H9 (cell line): Measurements from ENCODE around the gene EPHA1. TPM values are rescaled to one million over a fixed set of nuclear protein-coding genes. Genes with fewer than 3 reads are reported as not detected.

ENCODE experiments used
- DNase-seq: peaks from one replicate; pipeline ENCODE4 v3.0.0-alpha.2; 2017
- H2AFZ ChIP-seq: one replicate; pipeline ENCODE4 v1.6.1; 2013; ENCODE audit warnings: mild to moderate bottlenecking, low read length, control low read depth, moderate library complexity
- H2AK5ac ChIP-seq: 2 replicates; pipeline ENCODE4 v1.6.1; 2013; ENCODE audit warnings: low read length, control low read depth, mixed read lengths; ENCODE audit not compliant: insufficient read length
- H2BK120ac ChIP-seq: one replicate; pipeline ENCODE4 v1.6.1; 2013; ENCODE audit warnings: low read depth, mild to moderate bottlenecking, low read length, control low read depth, inconsistent platforms; ENCODE audit not compliant: poor library complexity, severe bottlenecking
- H2BK12ac ChIP-seq: 2 replicates; pipeline ENCODE4 v1.6.1; 2013; ENCODE audit warnings: low read length, control low read depth, mixed read lengths, low read depth; ENCODE audit not compliant: insufficient read length
- H2BK15ac ChIP-seq: 2 replicates; pipeline ENCODE4 v1.6.1; 2013; ENCODE audit warnings: low read depth, low read length, control low read depth
- H2BK20ac ChIP-seq: one replicate; pipeline ENCODE4 v1.6.1; 2013; ENCODE audit warnings: low read depth, mild to moderate bottlenecking, low read length, control low read depth, inconsistent platforms; ENCODE audit not compliant: poor library complexity, severe bottlenecking
- H2BK5ac ChIP-seq: 2 replicates; pipeline ENCODE4 v1.6.1; 2013; ENCODE audit warnings: low read length, control low read depth, mixed read lengths; ENCODE audit not compliant: insufficient read length
- H3K14ac ChIP-seq: 2 replicates; pipeline ENCODE4 v1.6.1; 2013; ENCODE audit warnings: low read length, control low read depth; ENCODE audit not compliant: insufficient read depth
- H3K18ac ChIP-seq: 2 replicates; pipeline ENCODE4 v1.6.1; 2013; ENCODE audit warnings: low read depth, mild to moderate bottlenecking, mixed read lengths, low read length, control low read depth; ENCODE audit not compliant: insufficient read length
- H3K23ac ChIP-seq: 2 replicates; pipeline ENCODE4 v1.6.1; 2013; ENCODE audit warnings: low read length, control low read depth, mixed read lengths, low read depth; ENCODE audit not compliant: insufficient read length
- H3K23me2 ChIP-seq: 2 replicates; pipeline ENCODE4 v1.6.1; 2013; ENCODE audit warnings: low read depth, mild to moderate bottlenecking, mixed read lengths, low read length, control low read depth; ENCODE audit not compliant: insufficient read length, poor library complexity, severe bottlenecking
- H3K27ac ChIP-seq: 2 replicates; pipeline ENCODE4 v1.5.1; 2013; ENCODE audit warnings: low read length, control low read depth, mixed read lengths, low read depth; ENCODE audit not compliant: insufficient read length
- H3K27me3 ChIP-seq: 2 replicates; pipeline ENCODE4 v1.6.1; 2013; ENCODE audit warnings: low read length, control low read depth, inconsistent platforms; ENCODE audit not compliant: insufficient read depth
- H3K4ac ChIP-seq: 2 replicates; pipeline ENCODE4 v1.6.1; 2013; ENCODE audit warnings: low read depth, mild to moderate bottlenecking, control low read depth, inconsistent platforms, low read length, moderate library complexity
- H3K4me1 ChIP-seq: 2 replicates; pipeline ENCODE4 v1.6.1; 2013; ENCODE audit warnings: low read length, control low read depth, inconsistent platforms; ENCODE audit not compliant: insufficient read depth
- H3K4me2 ChIP-seq: 2 replicates; pipeline ENCODE4 v1.6.1; 2013; ENCODE audit warnings: low read length, control low read depth, mixed read lengths; ENCODE audit not compliant: insufficient read length, insufficient read depth
- H3K56ac ChIP-seq: 2 replicates; pipeline ENCODE4 v1.6.1; 2013; ENCODE audit warnings: low read depth, mild to moderate bottlenecking, mixed read lengths, low read length, control low read depth; ENCODE audit not compliant: insufficient read length
- H3K79me1 ChIP-seq: 2 replicates; pipeline ENCODE4 v1.6.1; 2013; ENCODE audit warnings: low read depth, mild to moderate bottlenecking, moderate library complexity, low read length, control low read depth, inconsistent platforms; ENCODE audit not compliant: insufficient read depth, poor library complexity, severe bottlenecking
- H3K79me2 ChIP-seq: 2 replicates; pipeline ENCODE4 v1.6.1; 2013; ENCODE audit warnings: low read length, control low read depth, inconsistent platforms; ENCODE audit not compliant: insufficient read depth
- H3K9ac ChIP-seq: 2 replicates; pipeline ENCODE4 v1.6.1; 2013; ENCODE audit warnings: low read length, control low read depth, mixed read lengths; ENCODE audit not compliant: insufficient read length; ENCODE audit errors: extremely low read depth
- H3K9me3 ChIP-seq: one replicate; pipeline ENCODE4 v1.6.1; 2013; ENCODE audit warnings: low read depth, low read length, inconsistent platforms; ENCODE audit not compliant: control insufficient read depth
- H3T11ph ChIP-seq: one replicate; pipeline ENCODE4 v1.6.1; 2013; ENCODE audit warnings: mild to moderate bottlenecking, low read length, control low read depth, inconsistent platforms
- H4K20me1 ChIP-seq: one replicate; pipeline ENCODE4 v1.6.1; 2013; ENCODE audit not compliant: control insufficient read depth, insufficient read length, insufficient read depth
- H4K5ac ChIP-seq: 2 replicates; pipeline ENCODE4 v1.6.1; 2013; ENCODE audit warnings: low read depth, mild to moderate bottlenecking, mixed read lengths, low read length, control low read depth; ENCODE audit not compliant: insufficient read length
- H4K8ac ChIP-seq: replicated peaks from 2 replicates; pipeline ENCODE4 v1.6.1; 2013; ENCODE audit warnings: low read length, control low read depth, mixed read lengths, low read depth; ENCODE audit not compliant: insufficient read length
- H4K91ac ChIP-seq: 2 replicates; pipeline ENCODE4 v1.6.1; 2013; ENCODE audit warnings: low read depth, mild to moderate bottlenecking, moderate library complexity, mixed read lengths, low read length, control low read depth; ENCODE audit not compliant: insufficient read length
- H3K27ac Mint-ChIP-seq, 3 experiments: 2 replicates in 2 of 3; 3 replicates in 1 of 3; pipeline ENCODE4 v1.8.0; 2020 to 2021; ENCODE audit warnings: mixed read lengths in 3 of 3, mild to moderate bottlenecking in 1 of 3, moderate library complexity in 1 of 3
- H3K27me3 Mint-ChIP-seq: 2 replicates; pipeline ENCODE4 v1.8.0; 2021; ENCODE audit warnings: low read depth, mild to moderate bottlenecking, moderate library complexity, mixed read lengths
- H3K36me3 Mint-ChIP-seq, 3 experiments: 2 replicates in 2 of 3; 3 replicates in 1 of 3; pipeline ENCODE4 v1.8.0; 2020 to 2021; ENCODE audit warnings: low read depth in 3 of 3, mixed read lengths in 3 of 3; ENCODE audit not compliant: insufficient read depth in 1 of 3
- H3K4me1 Mint-ChIP-seq, 2 experiments: 2 replicates each; pipeline ENCODE4 v1.8.0; 2020; ENCODE audit warnings: mixed read lengths in 2 of 2
- H3K4me3 Mint-ChIP-seq, 2 experiments: 2 replicates in 1 of 2; 3 replicates in 1 of 2; pipeline ENCODE4 v1.8.0; 2020 to 2021; ENCODE audit warnings: mild to moderate bottlenecking in 2 of 2, mixed read lengths in 2 of 2, moderate library complexity in 1 of 2
- H3K9me3 Mint-ChIP-seq, 2 experiments: 2 replicates in 1 of 2; 3 replicates in 1 of 2; pipeline ENCODE4 v1.8.0; 2020; ENCODE audit warnings: mild to moderate bottlenecking in 2 of 2, mixed read lengths in 2 of 2, moderate library complexity in 1 of 2
- CTCF ChIP-seq: fragments of 200-600 bp; sonication (generic); conservative IDR thresholded peaks from 3 replicates; pipeline ENCODE4 v1.8.0; 2021; ENCODE audit warnings: antibody characterized with exemption, mild to moderate bottlenecking
- WGBS: extraction: QIAGEN DNeasy Blood & Tissue Kit; methylation state at CpG from one replicate; pipeline ENCODE4 v1.1.7; 2013; ENCODE audit warnings: missing lambda C conversion rate, low lambda C conversion rate, mixed read lengths; ENCODE audit not compliant: insufficient read length; ENCODE audit errors: extremely low coverage; 5-methylcytosine and 5-hydroxymethylcytosine counted together
- total RNA-seq: library from RNA; stranded (reverse); gene quantifications from 2 replicates; pipeline ENCODE4 v1.2.1, GENCODE V29; 2021

EPHA1 gene
- total RNA-seq, 1 experiment from 2014 or later: 109 TPM

GRCh38 chr7:143408252-143408685 is 387 bp downstream of the EPHA1 start:
- peak overlapping the region; percentile 87 for H3K4me2 ChIP-seq
- H3K27ac Mint-ChIP-seq: peak overlapping the region in 2 of 3 experiments; percentile 87 to 96; a peak in 4 of 7 replicates

More at GRCh38 chr7:143408252-143408685, 387 bp downstream of the EPHA1 start:
- Mint-ChIP-seq H3K27me3 (no peaks in the 10 kb centered on the region), H3K4me1 (peaks cover 80 to 84% of the 10 kb centered on the region in 2 experiments), H3K9me3 (no peaks in the 10 kb centered on the region), H3K4me3 (peak overlapping the region; percentile 87 to 96), H3K36me3 (peaks cover 28 to 31% (median 31%) of the 10 kb centered on the region in 3 experiments)
- Histone ChIP-seq H4K5ac (no peak overlapping the region), H4K20me1 (no peaks in the 10 kb centered on the region), H3K9ac (peak overlapping the region; percentile 65), H4K8ac (no peak overlapping the region), H3K27ac (no peak overlapping the region), H2BK20ac (no peak overlapping the region), H3K79me2 (peaks cover 10% of the 10 kb centered on the region; the same call in 1 of the 2 replicates), H2AFZ (no peak overlapping the region), H2BK15ac (no peak overlapping the region), H2BK12ac (no peak overlapping the region), H3K9me3 (no peaks in the 10 kb centered on the region), H3K56ac (no peak overlapping the region), H3K4me1 (peaks cover 34% of the 10 kb centered on the region), H3K23me2 (peaks cover 10% of the 10 kb centered on the region), H3K23ac (no peak overlapping the region), H2AK5ac (no peak overlapping the region), H3T11ph (no peak overlapping the region), H3K79me1 (no peaks in the 10 kb centered on the region), H3K14ac (peak overlapping the region; percentile 83; the same call in 1 of the 2 replicates), H4K91ac (no peak overlapping the region), H2BK120ac (no peak overlapping the region), H3K27me3 (no peaks in the 10 kb centered on the region), H2BK5ac (peak overlapping the region; percentile 24), H3K4ac (no peak overlapping the region), H3K18ac (peak overlapping the region; percentile 75)
- no peak for TF ChIP-seq CTCF
- no peak for DNase-seq
- no CpG with 5 or more reads among the region's 20 CpGs for WGBS
